Measurements from ENCODE around the gene ZNF322. TPM values are rescaled to one million over a fixed set of nuclear protein-coding genes. Genes with fewer than 3 reads are reported as not detected.

The ZNF322 gene
- total RNA-seq, 2 experiments from 2014 or later = 12.2 to 19.0 TPM

DNA sequence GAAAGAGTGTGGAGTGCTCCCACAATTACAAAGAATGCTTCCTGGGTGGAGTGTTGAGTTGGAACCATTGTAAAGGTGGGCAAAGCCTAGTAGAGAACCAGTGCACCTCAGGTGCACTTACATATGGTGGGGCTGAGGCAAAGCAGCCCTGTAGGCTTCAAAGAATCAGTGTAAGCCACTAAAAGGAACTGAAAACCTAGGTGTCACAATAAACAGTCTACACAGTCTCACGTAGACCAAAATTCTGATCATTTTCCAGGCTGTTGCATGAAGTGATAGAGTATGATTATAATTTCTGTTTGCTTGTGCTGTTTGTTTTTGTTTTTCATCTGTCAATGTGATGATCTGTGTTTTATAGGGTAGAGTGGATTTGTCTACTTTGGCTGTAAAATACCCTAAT is 60.0 kb downstream of the ZNF322 start:
- peaks cover 19% of the 10 kb centered on the region for H3K4me1 ChIP-seq (ENCODE audit: insufficient read depth, low read length, poor library complexity, severe bottlenecking)
- BruUV-seq (replicated peaks) = no TSS peak
- no peak overlapping the region for H3K27ac ChIP-seq (ENCODE audit: low read depth, low read length, poor library complexity, severe bottlenecking)
- intact Hi-C loops (cut with micrococcal nuclease; ENCODE audit: unreplicated experiment) = loop anchor here (5.0 kb wide), 1 partner anchor 422 kb away; no protein-coding TSS in a partner anchor
- H3K36me3 ChIP-seq (ENCODE audit: insufficient read depth, low read length) = peaks cover 34% of the 10 kb centered on the region
- H4K20me1 ChIP-seq (ENCODE audit: insufficient read depth, low read length) = 0 out of 2 replicates have a peak, but pooled peaks cover 7% of the 10 kb centered on the region
- TF ChIP-seq CTCF (conservative IDR thresholded peaks at IDR 0.05; ENCODE audit: low read length) (no peak), EZH2phosphoT487 (IDR thresholded peaks at IDR 0.05; ENCODE audit: borderline replicate concordance, low read depth, low read length) (no peak)
- H3K9me3 ChIP-seq (ENCODE audit: low read length) = no peaks in the 10 kb centered on the region
- DNase-seq (ENCODE audit: low spot score) = no peak
- H3K9me2 ChIP-seq (ENCODE audit: insufficient read depth, low read length) = no peaks in the 10 kb centered on the region
- POLR2A ChIA-PET = no interaction called here
- H3K4me2 ChIP-seq (ENCODE audit: low read length) = no peak overlapping the region
- no peak overlapping the region for H3K4me3 ChIP-seq (ENCODE audit: low read depth, low read length, poor library complexity, severe bottlenecking)
- CTCF ChIA-PET (ENCODE audit: unreplicated experiment) = no interaction called here
- peaks cover 26% of the 10 kb centered on the region for H3K79me2 ChIP-seq (ENCODE audit: insufficient read depth, low read depth, low read length)
- no peak overlapping the region for H2AFZ ChIP-seq (ENCODE audit: low read length)

- Histone ChIP-seq H3K36me3 (ENCODE audit: insufficient read depth, low read length) (peaks cover 34% of the 10 kb centered on the region), H3K4me1 (ENCODE audit: insufficient read depth, low read length, poor library complexity, severe bottlenecking) (peaks cover 19% of the 10 kb centered on the region), H3K9me2 (ENCODE audit: insufficient read depth, low read length) (no peaks in the 10 kb centered on the region), H3K9me3 (ENCODE audit: low read length) (no peaks in the 10 kb centered on the region), H2AFZ (ENCODE audit: low read length) (no peak overlapping the region), H4K20me1 (ENCODE audit: insufficient read depth, low read length) (0 out of 2 replicates have a peak, but pooled peaks cover 7% of the 10 kb centered on the region), H3K79me2 (ENCODE audit: insufficient read depth, low read depth, low read length) (peaks cover 26% of the 10 kb centered on the region), H3K4me3 (ENCODE audit: low read depth, low read length, poor library complexity, severe bottlenecking) (no peak overlapping the region), H3K4me2 (ENCODE audit: low read length) (no peak overlapping the region), H3K27ac (ENCODE audit: low read depth, low read length, poor library complexity, severe bottlenecking) (no peak overlapping the region)
- TSS peak; percentile 60 for BruUV-seq (replicated peaks)
- TF ChIP-seq EZH2phosphoT487 (IDR thresholded peaks at IDR 0.05; ENCODE audit: borderline replicate concordance, low read depth, low read length) (no peak), CTCF (conservative IDR thresholded peaks at IDR 0.05; ENCODE audit: low read length) (no peak)
- DNase-seq (ENCODE audit: low spot score) = no peak
- POLR2A ChIA-PET = no interaction called here
- intact Hi-C loops (cut with micrococcal nuclease; ENCODE audit: unreplicated experiment) = loop anchor here (5.0 kb wide), 1 partner anchor 422 kb away; no protein-coding TSS in a partner anchor
- CTCF ChIA-PET (ENCODE audit: unreplicated experiment) = no interaction called here
These were observed 60.4 kb downstream of the ZNF322 start for GRCh38 chr6:26599134-26599533.

DNA sequence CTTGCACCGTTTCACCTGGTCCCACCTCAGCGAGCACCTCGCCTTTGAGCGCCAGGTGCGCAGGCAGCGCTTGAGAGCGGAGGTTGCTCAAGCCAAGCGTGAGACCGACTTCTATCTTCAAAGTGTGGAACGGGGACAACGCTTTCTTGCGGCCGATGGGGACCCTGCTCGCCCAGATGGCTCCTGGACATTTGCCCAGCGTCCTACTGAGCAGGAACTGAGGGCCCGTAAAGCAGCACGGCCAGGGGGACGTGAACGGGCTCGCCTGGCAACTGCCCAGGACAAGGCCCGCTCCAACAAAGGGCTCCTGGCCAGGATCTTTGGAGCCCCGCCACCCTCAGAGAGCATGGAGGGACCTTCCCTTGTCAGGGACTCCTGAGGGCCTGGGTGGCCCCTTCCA is 61.3 kb downstream of the ZNF322 start:
- H4K20me1 ChIP-seq (ENCODE audit: insufficient read depth, low read length) = 0 out of 2 replicates have a peak, but pooled peaks cover 7% of the 10 kb centered on the region
- BruUV-seq (replicated peaks) = no TSS peak
- ChIA-PET CTCF (ENCODE audit: unreplicated experiment) (no interaction called here), POLR2A (no interaction called here)
- H3K36me3 ChIP-seq (ENCODE audit: insufficient read depth, low read length) = peaks cover 34% of the 10 kb centered on the region
- intact Hi-C loops (cut with micrococcal nuclease; ENCODE audit: unreplicated experiment) = loop anchor here (5.0 kb wide), 1 partner anchor 421 kb away; no protein-coding TSS in a partner anchor
- peak overlapping the region; percentile 91 for H3K4me3 ChIP-seq (ENCODE audit: low read depth, low read length, poor library complexity, severe bottlenecking)
- H3K27ac ChIP-seq (ENCODE audit: low read depth, low read length, poor library complexity, severe bottlenecking) = no peak overlapping the region
- no peak overlapping the region for H2AFZ ChIP-seq (ENCODE audit: low read length)
- TF ChIP-seq EZH2phosphoT487 (IDR thresholded peaks at IDR 0.05; ENCODE audit: borderline replicate concordance, low read depth, low read length) (no peak), CTCF (conservative IDR thresholded peaks at IDR 0.05; ENCODE audit: low read length) (no peak)
- H3K9me3 ChIP-seq (ENCODE audit: low read length) = no peaks in the 10 kb centered on the region
- H3K9me2 ChIP-seq (ENCODE audit: insufficient read depth, low read length) = no peaks in the 10 kb centered on the region
- H3K4me2 ChIP-seq (ENCODE audit: low read length) = peak overlapping the region; percentile 99
- H3K79me2 ChIP-seq (ENCODE audit: insufficient read depth, low read depth, low read length) = peaks cover 26% of the 10 kb centered on the region
- peaks cover 19% of the 10 kb centered on the region for H3K4me1 ChIP-seq (ENCODE audit: insufficient read depth, low read length, poor library complexity, severe bottlenecking)
- no peak for DNase-seq (ENCODE audit: low spot score)

Data from OCI-LY7 (cell line).